Measurements from ENCODE around the gene PPM1A.

GRCh38 chr14:60238955-60239354 is 10.1 kb upstream of the PPM1A start:
- TF ChIP-seq CTCF (conservative IDR thresholded peaks at IDR 0.05 in 1 of 2, IDR thresholded peaks at IDR 0.05 in 1 of 2; ENCODE audit: extremely low read depth in 1 of 2, insufficient read depth in 1 of 2, low read depth in 1 of 2, low read length in 2 of 2), result no peak
- no peak for TF ChIP-seq EZH2 (IDR thresholded peaks at IDR 0.05; ENCODE audit: borderline replicate concordance, low read length)

Data from mammary epithelial cell (primary cell).